Gastroesophageal sphincter (tissue), 4 donors: ENCODE measurements around the gene UBE2O. TPM values are rescaled to one million over a fixed set of nuclear protein-coding genes. Genes with fewer than 3 reads are reported as not detected.

Experiments used
- ATAC-seq: fragments of 150-250 bp; one replicate; pipeline ENCODE4 v1.9.1; 2016; ENCODE audit warnings: mild to moderate bottlenecking, moderate library complexity
- H3K27ac ChIP-seq, 4 donors: fragments of 200-600 bp; sonication (generic) in 3 of 4; 1 replicate in 3 of 4; 2 replicates in 1 of 4; pipeline ENCODE4 v1.5.1; 2016 to 2019
- H3K27me3 ChIP-seq: fragments of 200-600 bp; sonication (generic); one replicate; pipeline ENCODE4 v1.5.1; 2019
- H3K36me3 ChIP-seq, 2 donors: fragments of 200-600 bp; sonication (generic); one replicate each; pipeline ENCODE4 v1.5.1; 2019; ENCODE audit warnings: control low read depth in 1 of 2
- H3K4me1 ChIP-seq, 3 donors: fragments of 200-600 bp; sonication (generic); 1 replicate in 2 of 3; 2 replicates in 1 of 3; pipeline ENCODE4 v1.5.1; 2016 to 2019; ENCODE audit warnings: control low read depth in 2 of 3
- H3K4me3 ChIP-seq, 2 donors: fragments of 200-600 bp; sonication (generic); one replicate each; pipeline ENCODE4 v1.5.1; 2019; ENCODE audit warnings: mild to moderate bottlenecking in 1 of 2, moderate library complexity in 1 of 2
- H3K9me3 ChIP-seq, 3 donors: fragments of 200-600 bp; sonication (generic); one replicate each; pipeline ENCODE4 v1.5.1; 2017 to 2019; ENCODE audit warnings: control low read depth in 2 of 3
- CTCF ChIP-seq, 4 experiments: fragments of 200-600 bp in 2 of 4; fragments of 450-650 bp in 2 of 4; sonication (generic) in 1 of 4; IDR thresholded peaks; one replicate each; pipeline ENCODE4 v1.5.1; 2017 to 2019; ENCODE audit warnings: antibody characterized with exemption in 4 of 4, mild to moderate bottlenecking in 2 of 4, moderate library complexity in 2 of 4
- EP300 ChIP-seq: sonication (generic); formaldehyde crosslinking; IDR thresholded peaks from one replicate; pipeline ENCODE4 v1.6.1; 2017; ENCODE audit warnings: antibody characterized with exemption, mild to moderate bottlenecking
- POLR2A ChIP-seq, 2 donors: fragments of 450-650 bp; IDR thresholded peaks; one replicate each; pipeline ENCODE4 v1.6.1; 2017; ENCODE audit warnings: antibody characterized with exemption in 2 of 2, mild to moderate bottlenecking in 2 of 2, moderate library complexity in 1 of 2
- POLR2AphosphoS5 ChIP-seq: sonication (generic); formaldehyde crosslinking; IDR thresholded peaks from one replicate; pipeline ENCODE4 v1.6.1; 2017; ENCODE audit warnings: antibody characterized with exemption
- WGBS, 2 donors: methylation state at CpG; one replicate each; pipeline ENCODE4 v1.1.5; 2018; ENCODE audit warnings: low coverage in 1 of 2; 5-methylcytosine and 5-hydroxymethylcytosine counted together
- total RNA-seq, 4 donors: library from RNA; depleted of rRNA; stranded (reverse); fragments of >200 nt; gene quantifications; one replicate each; pipeline ENCODE4 v1.1.0, GENCODE V29; 2016

UBE2O gene
- total RNA-seq, 4 donors from 2014 or later, result 13.0 to 19.8 (median 15.2) TPM

- 87 to 94% methylated on average over 10 of the region's 37 CpGs for WGBS, 2 donors
- TF ChIP-seq POLR2A (IDR thresholded peaks at IDR 0.05), result no peak
- no peak for TF ChIP-seq EP300
- no peak for TF ChIP-seq CTCF (IDR thresholded peaks at IDR 0.05)
- no peak for TF ChIP-seq POLR2AphosphoS5
- H3K36me3 ChIP-seq, result peaks cover 0 to 27% of the 10 kb centered on the region in 2 donors
Measured at GRCh38 chr17:76478730-76479514, 26.0 kb upstream of the UBE2O start.

DNA sequence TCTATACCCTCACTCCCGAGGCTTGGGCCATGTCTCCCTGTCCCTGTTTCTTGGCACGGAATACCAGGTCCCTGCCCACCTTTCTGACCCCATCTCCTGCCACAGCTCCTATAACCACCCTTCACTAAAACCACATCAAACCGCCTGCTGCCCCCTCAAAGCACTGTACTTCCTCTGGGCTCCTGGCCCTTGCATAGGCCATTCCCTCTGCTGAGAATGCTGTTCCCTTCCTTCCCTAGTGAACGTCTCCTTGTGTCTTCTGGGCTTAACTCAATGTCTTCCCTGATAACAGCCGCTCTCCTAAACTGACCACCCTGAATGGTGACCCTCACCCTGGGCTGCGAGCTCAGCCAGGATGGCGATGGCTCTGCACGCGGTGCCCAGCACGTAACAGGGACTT, 25.1 kb upstream of the UBE2O start:
- WGBS, 2 donors, result 93% methylated on average over 6 of the region's 10 CpGs; no CpG with 5 or more reads in 1 of the 2 donors

More at GRCh38 chr17:76478730-76479514, 26.0 kb upstream of the UBE2O start:
- H3K27me3 ChIP-seq, result no peaks in the 10 kb centered on the region
- no peak overlapping the region for H3K27ac ChIP-seq
- no peaks in the 10 kb centered on the region for H3K4me1 ChIP-seq
- no peak for ATAC-seq
- H3K9me3 ChIP-seq, result no peaks in the 10 kb centered on the region
- H3K4me3 ChIP-seq, result no peak overlapping the region

DNA sequence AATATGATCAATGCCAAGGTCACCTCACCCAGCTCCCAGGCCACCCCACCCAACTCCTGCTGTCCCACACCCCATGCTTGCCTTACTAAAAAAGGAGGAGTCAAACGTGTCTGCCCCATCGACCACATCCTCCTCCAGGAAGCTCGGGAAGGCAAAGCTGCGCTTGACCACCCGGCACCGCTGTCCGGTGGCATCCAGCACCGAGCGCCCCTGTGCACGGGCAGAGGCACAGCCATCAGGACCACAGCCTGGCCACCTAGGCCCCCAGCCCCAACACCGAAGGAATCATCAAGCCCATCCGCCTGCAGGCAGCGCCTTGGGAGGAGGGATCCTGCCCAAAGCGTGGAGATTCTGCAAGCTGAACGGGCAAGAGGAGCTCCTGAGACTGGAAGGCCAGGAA, 24.6 kb upstream of the UBE2O start:
- no CpG with 5 or more reads among the region's 15 CpGs for WGBS, 2 donors
- Histone ChIP-seq H3K27ac (no peak overlapping the region), H3K4me1 (no peaks in the 10 kb centered on the region), H3K27me3 (no peaks in the 10 kb centered on the region), H3K9me3 (no peaks in the 10 kb centered on the region), H3K36me3 (peaks cover 0 to 40% of the 10 kb centered on the region in 2 donors), H3K4me3 (no peak overlapping the region)
- ATAC-seq, result no peak
- TF ChIP-seq CTCF (IDR thresholded peaks at IDR 0.05) (no peak), EP300 (no peak), POLR2AphosphoS5 (no peak), POLR2A (IDR thresholded peaks at IDR 0.05) (no peak)

More for the DNA sequence above, 25.1 kb upstream of the UBE2O start:
- TF ChIP-seq POLR2AphosphoS5, result no peak
- TF ChIP-seq EP300, result no peak
- no peak for TF ChIP-seq CTCF (IDR thresholded peaks at IDR 0.05)
- no peak for ATAC-seq
- H3K36me3 ChIP-seq, result peaks cover 0 to 35% of the 10 kb centered on the region in 2 donors
- H3K27me3 ChIP-seq, result no peaks in the 10 kb centered on the region
- H3K4me3 ChIP-seq, result no peak overlapping the region
- H3K9me3 ChIP-seq, result no peaks in the 10 kb centered on the region
- no peaks in the 10 kb centered on the region for H3K4me1 ChIP-seq
- H3K27ac ChIP-seq, result no peak overlapping the region

DNA sequence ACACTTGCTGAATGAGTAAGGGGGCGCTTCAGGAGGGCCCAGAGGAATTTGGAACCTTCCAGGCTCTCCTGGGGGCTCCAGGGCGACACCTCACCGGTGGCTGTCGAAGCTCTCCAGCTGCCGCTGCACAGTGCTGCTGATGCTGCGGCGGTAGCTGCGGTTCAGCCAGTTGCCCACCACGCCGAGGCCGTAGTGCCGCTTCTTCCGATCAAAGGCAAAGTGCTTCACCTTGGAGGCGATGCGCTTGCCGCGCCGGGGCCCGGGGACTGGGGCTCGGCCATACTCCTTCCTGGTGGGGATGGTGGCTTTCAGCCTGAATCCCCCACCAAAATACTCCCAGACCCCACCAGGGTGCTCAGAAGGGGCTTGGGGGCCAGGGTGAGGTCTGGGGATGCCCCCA, 23.8 kb upstream of the UBE2O start:
- no peak for ATAC-seq
- no CpG with 5 or more reads among the region's 20 CpGs for WGBS, 2 donors
- no peaks in the 10 kb centered on the region for H3K9me3 ChIP-seq
- no peak for TF ChIP-seq CTCF (IDR thresholded peaks at IDR 0.05)
- TF ChIP-seq EP300, result no peak
- TF ChIP-seq POLR2A (IDR thresholded peaks at IDR 0.05), result no peak
- no peak for TF ChIP-seq POLR2AphosphoS5
- no peaks in the 10 kb centered on the region for H3K27me3 ChIP-seq
- H3K27ac ChIP-seq, result no peak overlapping the region
- H3K4me3 ChIP-seq, result no peak overlapping the region
- H3K4me1 ChIP-seq, result no peaks in the 10 kb centered on the region
- peaks cover 0 to 48% of the 10 kb centered on the region in 2 donors for H3K36me3 ChIP-seq

GRCh38 chr17:76475302-76475701, 22.4 kb upstream of the UBE2O start:
- H3K9me3 ChIP-seq, result no peaks in the 10 kb centered on the region
- no peak overlapping the region for H3K4me3 ChIP-seq
- WGBS, 2 donors, result 94 to 100% methylated on average over 3 to 6 of the region's 6 CpGs
- TF ChIP-seq CTCF (IDR thresholded peaks at IDR 0.05) (no peak), EP300 (no peak)
- H3K27ac ChIP-seq, result no peak overlapping the region
- H3K4me1 ChIP-seq, result no peaks in the 10 kb centered on the region
- no peaks in the 10 kb centered on the region for H3K27me3 ChIP-seq
- H3K36me3 ChIP-seq, result peaks cover 0 to 57% of the 10 kb centered on the region in 2 donors
- no peak for ATAC-seq
